HuH-7 (cell line): ENCODE measurements around the gene ARF1.

Experiments used
- DNase-seq: peaks from one replicate; pipeline ENCODE4 v3.0.0; 2011; ENCODE audit warnings: low spot score

The ARF1 gene

DNA sequence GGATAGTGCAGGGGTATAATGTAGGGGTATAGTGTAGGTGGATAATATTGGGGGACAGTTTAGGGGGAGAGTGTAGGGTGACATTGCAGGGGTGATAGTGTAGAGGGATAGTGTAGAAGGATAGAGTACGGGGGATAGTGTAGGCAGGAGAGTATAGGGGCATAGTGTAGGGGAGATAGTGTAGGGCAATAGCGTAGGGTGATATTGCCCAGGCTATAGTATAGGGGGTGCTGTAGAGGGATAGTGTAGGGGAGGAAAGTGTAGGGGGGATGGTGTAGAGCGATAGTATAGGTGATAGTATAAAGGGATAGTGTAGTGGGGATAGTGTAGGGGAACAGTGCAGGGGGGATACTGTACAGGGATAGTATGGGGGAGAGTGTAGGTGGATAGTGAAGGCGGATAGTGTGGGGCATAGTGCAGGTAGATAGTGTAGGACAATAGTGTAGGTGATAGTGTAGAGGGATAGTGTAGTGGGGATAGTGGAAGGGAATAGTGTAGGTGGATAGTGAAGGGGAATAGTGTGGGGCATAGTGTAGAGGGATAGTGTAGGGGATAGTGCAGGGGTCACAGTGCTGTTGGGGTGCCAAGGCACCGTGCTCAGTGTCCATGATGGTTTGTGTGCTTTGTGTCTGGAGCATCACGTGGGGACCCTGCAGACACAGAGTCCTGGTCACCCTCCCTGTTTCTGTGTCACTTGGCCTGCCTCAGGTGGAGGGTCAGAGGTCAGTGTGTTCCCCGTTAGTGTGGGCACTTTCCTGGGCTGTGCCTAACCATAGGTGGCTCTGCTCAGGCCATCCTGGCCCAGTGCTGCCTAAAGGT lies 10.5 kb upstream of the ARF1 start:
- no peak for DNase-seq

DNA sequence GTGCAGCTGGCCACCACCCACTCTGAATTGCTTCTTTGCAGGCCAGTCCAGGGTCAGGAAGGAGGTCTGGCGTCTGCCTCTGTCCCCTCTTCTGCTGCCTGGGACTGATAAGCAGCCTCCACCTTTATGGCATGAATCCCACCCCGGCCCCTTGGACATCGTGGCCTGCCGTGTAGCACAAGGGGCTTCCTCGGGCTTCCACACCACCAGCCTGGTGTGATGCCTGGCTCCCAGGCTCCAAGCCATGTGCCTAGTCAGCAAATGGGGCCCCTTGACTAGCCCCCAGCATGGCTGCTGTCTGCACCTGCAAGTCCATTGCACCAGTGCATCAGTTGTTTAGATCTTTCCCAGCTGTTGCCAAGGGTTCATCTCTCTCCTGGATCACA lies 9.9 kb upstream of the ARF1 start:
- DNase-seq = no peak

DNA sequence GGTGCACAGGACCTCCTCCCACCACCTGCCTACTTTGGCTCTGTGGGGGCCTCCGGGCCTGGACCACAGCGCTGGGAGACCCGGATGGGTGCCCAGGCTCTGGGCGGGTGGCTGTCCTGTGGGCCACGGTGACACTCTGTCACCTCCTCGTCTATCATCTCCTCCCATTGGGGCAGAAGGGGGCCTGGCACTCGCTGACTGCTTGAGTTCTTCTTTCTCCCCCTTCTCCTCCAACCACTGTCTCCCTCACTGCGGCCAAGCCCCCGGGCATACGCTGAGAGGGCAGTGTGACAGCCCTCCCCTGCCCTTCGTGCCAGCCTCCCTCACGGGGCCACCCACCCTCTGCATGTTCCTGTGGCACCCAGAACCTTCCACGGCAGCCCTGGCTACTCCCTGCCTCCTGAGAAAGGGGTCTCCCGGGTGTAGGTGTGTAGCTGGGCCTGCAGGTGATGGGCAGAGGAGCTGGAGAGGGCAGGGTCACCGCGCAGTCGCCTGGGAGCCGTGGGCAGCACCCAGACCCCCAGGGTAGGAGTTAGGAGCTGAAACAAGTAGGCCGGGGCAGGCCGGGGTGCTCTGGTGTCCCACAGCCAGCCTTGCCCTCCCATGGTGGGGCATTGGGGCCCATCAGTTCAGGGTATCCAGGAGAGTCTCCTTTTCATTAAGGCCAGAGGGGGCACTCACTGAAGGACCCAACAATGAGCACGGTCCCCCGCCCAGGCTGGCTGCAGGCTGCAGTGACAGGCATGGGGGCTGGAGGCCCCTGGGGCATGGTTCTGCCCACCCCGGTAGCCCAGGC lies 9.2 kb upstream of the ARF1 start:
- no peak for DNase-seq

DNA sequence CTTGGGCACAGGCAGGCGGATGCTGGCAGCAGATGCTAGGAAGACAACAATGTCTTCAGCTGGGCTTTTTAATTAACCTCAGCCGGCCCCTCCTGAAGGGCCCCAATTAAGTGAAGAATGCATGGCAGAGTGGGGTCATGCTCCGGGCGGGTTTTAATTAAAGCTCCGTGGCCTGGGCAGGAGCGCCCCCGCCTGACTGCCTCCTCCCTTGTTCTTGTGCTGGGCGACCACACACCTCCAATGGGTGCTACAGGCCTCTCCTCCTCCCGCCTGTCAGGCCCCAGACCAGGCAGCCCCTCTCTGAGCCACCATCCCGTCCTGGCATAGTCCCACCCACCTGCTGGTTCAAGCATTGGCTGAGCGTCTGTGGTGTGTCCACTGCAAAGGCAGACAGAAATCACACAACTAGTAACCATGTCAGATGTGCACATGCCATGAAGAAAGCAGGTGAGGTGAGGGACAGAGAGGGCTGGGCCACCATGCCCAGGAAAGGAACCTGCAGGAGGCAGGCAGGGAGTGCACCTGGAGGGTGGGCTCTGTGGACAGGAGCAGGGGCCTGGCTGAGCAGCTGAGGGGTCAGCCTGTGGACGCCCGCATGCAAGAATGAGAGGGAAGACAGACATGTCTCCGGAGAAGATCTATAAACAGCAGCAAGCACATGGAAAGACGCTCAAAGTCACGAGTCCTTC lies 8.5 kb upstream of the ARF1 start:
- DNase-seq = no peak

DNA sequence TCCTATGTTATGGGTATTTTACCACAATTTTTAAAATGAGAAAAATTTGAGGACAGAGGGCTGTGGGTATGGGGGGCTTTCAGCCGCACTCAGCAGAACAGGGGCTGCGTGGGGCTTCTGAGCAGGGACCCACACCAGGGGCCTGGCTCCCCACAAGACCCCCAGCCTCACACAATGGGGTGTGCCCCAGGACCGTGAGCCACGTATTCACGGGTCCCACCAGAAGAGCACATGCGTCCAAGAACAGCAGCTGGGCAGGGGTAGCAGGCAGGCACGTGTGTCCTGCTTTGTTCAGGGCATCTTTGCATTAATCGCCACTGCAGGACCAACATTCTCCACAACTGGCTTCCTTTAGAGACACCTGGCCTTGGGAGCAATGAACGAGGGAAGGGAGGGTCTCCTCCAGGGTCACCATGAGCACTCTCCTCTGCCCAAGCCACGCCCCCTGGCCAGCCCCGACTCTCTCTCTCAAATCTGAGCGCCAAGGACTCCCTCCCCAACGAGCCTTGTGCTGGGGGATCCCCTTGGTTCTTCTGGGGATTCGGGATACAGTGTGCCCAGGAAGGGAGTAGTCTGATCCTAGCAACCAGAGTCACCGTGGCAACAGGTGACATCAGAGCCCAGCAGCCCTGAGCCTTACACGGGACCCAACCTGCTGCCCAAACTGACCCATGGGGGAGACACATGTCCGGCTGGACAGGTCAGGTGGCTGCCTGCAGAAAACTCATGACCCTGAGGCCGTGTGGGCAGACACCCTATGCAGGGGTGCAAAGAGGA lies 7.4 kb upstream of the ARF1 start:
- DNase-seq = no peak

DNA sequence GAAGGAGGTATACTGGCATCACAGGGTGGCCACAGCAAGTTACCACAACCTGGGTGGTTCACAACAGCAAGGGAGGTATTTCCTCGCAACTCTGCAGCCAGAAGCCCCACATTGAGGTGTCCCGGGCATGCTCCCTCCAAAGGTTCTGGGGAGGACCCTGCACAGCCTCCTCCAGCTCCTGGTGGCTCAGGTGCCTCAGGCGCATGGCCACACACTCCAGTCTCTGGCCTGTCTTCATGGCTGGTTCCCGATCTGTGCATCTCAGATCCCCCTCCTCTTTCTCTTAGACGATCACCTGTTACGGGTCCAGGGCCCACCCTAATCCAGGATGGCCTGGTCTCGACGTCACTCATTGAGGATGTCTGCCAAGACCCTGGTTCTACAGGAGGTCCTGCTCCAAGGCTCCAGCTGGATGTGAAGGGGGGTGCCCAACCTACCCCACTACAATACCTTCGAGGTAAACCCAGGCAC lies 6.7 kb upstream of the ARF1 start:
- DNase-seq = no peak

DNA sequence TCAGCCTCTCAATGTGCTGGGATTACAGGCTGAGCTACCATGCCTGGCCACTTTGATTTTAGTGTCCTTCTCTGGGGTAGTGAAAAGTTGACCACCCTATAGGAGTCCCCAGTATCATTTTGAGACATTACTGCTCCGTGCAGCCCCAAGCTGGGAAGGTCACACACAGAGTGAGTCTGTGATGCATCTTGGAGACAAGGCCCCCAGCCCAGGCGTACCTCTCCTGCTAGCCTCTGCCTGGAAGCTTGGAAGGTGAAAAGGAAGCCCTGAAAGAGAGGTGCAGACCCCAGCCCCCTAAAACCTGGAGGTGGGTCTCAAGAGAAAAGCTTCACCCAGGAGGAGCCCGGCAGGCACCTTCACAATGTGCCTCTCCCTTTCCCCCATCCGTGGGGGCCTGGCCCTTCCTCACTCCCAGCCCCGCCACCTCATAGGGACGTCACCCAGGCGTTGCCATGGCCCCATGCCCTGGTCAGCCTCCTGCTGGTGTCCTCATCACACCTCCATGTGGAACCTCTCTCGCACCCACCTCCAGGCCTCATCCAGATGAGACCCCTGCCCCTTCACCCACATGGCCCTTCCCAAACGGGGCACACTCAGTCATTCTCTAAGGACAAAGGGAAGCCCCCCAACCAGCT lies 5.6 kb upstream of the ARF1 start:
- DNase-seq = no peak

DNA sequence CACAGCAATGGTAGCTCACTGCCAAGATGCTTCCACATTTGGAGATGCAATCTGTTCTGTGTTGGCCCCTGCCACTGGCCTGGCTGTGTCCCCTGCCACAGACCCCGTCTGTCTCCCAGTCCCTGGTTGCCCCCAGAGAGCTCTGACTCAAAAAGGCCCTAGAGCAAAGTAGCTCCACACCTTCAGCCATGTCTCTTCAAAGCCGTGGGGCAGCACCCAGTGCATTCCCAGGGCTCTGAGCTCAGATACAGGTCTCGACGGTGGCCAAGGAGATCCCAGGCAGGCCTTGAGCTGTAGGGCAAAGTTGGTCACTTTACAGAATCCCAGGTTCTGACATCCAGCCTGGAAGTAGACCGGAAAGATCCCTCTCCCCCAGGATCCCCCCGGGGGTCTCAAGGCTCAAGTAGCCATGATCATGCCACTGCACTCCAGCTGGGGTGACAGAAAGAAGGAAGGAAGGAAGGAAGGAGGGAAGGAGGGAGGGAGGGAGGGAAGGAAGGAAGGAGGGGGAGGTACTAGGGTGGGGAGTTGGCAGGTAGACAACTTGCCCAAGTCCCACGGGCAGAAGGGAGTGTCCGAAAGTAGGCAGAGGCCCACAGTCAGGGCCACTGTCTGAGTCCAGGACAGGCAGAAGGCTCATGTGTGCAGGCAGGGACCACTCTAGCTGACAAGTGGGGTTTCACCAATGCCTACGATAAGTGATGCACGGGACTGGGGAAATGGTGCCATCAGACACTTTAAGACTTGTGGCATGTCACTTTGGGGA lies 4.8 kb upstream of the ARF1 start:
- no peak for DNase-seq

DNA sequence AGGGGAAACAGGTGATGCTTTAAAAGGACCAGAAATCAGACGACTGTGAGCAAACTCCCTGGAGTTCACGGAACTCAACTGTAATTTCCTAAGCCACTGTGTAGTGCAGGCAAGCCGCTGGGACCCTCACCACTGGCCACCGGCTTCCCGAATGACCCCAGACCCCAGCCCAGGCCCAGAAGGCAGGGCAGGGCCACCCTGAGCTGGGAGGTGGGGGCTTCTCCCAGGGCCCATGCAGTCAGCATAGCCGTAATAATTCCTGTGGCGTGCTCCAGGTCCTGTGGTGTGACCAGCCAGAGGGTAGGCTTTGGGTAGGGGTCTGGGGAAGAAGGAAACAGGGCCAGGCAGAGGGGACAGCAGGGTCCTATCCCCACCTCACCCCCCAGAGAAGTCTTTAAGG lies 3.5 kb upstream of the ARF1 start:
- DNase-seq = no peak

DNA sequence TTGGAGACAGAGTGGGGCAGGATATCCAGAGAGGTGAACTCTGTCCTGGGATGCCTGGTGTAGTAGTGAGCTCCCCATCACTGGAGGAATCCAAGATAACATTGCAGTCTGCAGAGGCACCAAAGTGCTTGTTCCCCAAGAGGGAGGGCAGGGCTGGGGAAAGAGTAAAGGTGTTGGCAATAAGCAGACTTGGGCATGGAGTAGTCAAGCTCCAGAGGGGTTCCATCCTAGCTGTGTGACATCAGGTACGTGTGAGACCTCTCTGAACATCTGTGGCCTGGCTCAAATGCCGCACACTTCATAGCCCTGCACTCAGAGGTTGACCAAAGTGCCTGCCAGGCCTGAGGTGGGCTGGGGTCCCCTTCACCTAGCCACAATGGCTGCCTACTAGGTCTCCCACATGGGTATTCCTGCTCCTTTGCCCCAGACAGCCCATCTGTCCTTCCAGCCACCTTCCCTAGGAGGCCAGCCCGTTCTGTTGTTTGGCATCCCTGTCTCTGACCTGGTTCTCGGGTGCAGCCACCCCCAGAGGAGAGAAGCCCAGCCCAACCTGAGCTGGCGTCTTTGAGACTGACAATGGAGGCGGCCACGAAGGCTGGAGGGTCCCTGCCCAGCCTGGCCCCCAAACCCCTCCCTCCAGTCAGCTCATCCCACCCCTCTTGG lies 2.8 kb upstream of the ARF1 start:
- DNase-seq = no peak

DNA sequence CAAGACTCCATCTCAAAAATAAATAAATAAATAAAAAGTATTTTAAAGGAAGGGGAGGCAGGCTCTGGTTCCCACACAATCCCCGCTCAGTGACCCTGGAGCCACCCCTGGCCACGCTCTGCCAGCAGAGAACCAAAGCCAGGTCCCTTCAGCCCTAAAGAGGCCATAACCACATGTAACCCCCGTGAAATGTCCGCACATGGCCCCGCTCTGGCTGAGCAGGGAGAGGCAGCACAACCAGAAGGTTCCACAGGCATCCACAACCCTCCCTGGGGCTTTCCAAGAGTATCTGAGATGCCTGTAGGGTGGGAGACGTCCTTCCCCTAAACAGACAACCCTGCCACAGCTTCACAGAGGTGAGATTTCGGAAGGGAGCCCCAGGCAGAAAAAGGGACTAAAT lies 1.4 kb upstream of the ARF1 start:
- DNase-seq = no peak

DNA sequence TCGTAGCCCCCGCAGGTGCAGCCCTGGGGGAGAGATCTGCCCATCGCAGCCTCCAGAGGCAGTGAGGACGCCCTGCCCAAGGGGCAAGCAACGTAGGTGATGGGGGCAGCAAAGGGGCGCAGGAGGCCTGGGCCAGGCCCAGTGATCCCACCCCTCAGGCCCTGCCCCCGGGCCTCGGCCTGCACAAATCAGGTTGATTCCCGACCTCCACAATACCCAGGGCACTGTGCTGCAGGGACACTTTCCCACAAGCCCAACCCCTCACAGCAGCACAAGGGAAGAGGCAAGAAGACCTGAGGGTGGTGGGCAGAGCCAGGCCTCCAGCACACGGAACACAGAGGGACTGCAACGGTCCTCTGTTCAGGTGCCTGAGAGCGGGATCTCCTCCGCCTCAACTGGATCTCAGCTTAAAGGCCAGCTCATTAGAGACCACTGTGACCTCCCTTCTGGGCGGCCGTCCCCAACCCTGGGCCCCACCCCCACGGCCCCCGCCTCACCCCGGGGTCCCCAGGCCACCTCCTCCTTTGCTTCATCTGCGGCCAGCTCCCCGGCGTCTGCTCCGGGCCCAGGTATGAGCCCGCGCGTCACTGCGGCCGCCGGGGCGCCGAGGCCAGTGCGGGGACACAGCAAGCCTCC lies 812 bp upstream of the ARF1 start:
- DNase-seq = peak; percentile 55

DNA sequence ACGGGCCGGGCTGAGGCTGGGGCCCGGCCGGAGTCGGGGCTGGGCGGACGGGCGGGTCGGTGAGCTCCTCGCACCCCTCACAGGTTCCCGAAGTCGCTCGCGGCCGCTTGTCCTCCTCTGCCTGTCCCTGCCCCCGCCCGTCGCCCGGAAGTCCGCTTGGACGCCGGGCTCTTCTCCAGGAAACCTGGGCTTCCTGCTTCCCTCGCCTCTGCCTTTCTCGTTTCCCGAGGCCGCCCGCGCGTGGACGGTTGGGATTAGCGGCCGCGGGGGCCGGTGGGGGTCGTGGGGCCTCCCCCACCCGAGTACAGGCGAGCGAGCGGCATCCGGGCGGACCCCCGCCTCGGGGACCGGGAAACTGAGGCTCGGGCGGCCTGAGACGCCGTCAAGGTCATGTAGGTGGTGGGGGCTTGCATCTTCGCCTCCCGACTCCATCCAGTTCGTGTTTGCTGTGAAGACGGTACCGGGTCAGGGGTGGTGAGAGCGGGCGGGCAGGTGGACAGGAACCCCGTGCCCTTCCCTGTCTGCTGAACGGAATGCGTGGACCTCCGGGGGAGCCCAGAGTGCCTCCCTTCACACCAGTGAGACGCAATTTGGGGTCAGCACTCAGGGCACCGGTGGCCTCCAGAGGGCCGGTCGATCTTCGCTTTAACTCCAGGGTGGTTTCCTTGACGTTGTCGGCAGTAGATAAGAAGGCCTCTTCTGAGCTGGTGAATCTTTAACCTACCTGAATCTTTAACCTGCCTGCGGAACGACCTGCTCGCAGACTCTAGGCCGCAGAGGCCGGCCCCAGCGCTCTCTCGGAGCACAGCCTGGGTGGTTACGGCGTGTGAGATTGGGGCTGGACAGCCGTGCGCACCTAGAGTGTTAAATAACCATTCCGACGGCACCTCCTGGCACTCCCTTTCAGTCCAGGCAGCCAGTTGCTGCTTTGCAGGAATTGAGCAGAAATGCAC lies 686 bp downstream of the ARF1 start:
- DNase-seq = peak; percentile 50

DNA sequence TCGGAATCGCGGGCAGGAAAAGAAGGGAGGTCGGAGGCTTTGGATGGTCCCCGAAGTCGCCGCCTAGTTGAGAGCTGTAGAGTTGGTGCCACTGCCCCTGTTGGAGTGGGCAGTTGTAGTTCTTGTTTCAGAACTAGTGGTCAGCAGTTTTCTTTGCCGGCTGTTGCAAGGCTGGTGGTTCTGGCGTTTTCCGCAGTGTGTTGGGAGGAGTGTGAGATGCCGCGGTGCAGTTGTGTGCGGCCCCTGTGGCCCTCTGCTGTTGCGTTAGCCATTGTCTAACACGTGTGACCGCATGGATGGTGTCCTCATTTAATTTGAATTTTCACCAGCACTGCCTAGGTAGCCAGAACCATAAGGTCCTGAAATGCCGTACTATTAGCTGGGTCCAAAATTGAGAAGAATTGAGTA lies 1.4 kb downstream of the ARF1 start:
- no peak for DNase-seq

DNA sequence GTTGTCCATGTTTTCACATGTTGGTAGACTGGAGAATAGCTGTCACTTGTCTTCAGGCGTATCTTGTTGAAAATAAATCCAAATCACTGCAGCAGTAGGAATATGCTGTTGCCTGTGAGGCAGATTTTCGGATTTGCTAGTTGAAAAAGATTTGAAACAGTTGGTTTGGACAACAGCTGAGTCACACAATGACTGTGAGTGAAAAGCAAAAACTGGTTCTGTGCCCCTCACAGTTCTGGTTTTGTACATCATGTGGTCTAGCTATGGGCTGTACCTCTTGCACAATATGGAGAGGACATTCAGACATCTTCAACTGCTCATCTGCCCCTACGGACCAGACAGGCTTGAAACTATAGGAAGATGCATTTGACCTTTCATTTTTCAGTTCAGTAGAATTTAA lies 1.8 kb downstream of the ARF1 start:
- DNase-seq = no peak

DNA sequence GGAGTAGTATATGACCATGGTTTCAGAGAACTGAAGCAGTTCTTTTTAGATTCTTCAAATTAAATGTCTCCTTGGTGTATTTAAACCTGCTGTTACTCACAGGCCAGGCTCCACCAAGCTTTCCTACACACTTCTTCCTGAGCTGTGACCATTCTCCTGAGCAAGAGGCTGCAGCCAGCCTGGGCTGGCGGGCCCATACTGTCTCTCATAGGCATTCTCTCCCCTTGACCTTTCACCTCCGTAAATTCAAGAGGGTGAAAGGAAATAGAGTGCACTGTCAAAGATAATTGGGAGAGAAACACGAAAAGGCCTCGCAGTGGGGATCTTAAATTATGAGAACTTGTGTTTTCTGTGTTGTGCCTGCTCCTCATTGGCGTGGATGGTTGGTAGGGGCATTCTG lies 2.3 kb downstream of the ARF1 start:
- DNase-seq = no peak

DNA sequence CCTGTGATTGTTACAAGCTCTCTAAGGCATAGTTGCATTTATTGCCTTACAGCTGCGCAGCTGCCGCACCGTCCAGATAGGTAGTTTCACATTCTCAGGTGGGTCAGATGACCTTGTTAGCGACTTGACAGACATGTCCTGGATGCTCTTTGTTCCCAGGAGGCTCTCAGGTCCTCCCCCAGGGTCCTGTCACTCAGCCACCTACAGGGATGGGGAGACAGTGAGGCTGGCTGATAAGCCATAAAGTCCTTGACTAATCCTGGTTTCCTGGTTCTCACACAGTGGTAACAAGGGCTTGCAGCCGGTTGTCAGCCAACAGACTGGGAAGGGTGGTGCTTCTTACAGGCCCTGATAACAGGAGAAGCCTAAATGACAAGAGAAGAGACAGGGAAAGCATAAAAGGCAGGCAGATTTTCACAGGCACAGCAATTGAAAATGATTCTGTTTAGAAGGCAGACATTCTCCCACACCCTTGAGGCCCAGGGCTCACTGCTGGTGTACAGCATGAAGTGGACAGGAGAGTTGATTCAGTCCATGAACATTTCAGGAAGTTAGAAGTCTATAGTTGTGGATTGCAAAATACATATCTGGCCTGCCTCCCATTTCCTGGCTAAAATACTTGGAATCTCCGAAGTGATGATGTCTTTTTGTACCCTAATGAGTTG lies 2.9 kb downstream of the ARF1 start:
- no peak for DNase-seq

DNA sequence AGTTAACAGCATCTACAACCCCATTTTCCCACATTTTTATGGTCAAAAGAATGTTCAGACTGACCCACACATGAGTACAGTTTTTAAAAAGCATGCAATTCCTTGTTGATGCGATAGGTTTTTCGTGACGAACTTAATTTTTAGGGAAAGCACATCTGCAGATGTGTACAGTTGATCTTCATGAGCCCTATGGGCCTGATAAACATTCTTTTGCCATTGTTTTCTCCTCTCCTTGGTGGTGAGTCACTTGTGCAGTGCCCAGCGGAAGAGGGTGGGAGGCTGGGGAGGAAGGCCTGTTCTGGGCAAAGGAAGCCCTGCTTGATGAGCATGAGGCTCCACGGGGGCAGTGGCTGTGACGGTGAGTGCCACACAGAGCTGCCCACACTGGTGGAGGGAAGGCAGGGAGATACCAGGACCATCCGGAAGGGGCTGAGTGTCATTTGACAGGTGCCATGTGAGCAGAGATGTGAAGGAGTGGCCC lies 5.3 kb downstream of the ARF1 start:
- no peak for DNase-seq
